ENCODE data around the gene TAAR8. TPM values are rescaled to one million over a fixed set of nuclear protein-coding genes. Genes with fewer than 3 reads are reported as not detected.
A peak's percentile ranks its signal among the peaks of the same experiment; 100 is the strongest.

Gene TAAR8
- total and polyA plus RNA-seq, 2 of the 13 experiments (the other 11 are each of a cell fraction or from before 2014, with no cell fraction given) = 0.07 TPM; not detected in 1

- peaks cover 0 to 11% of the 10 kb centered on the region in 2 experiments; a peak in 3 of 5 replicates for H3K36me3 ChIP-seq (replicated peaks in 1 of 2; ENCODE audit: control insufficient read depth in 1 of 2, insufficient read depth in 2 of 2, low read length in 2 of 2)
- H2AFZ ChIP-seq (ENCODE audit: low read length) = no peak overlapping the region
- H3K4me2 ChIP-seq (ENCODE audit: low read depth, low read length) = no peak overlapping the region
- intact Hi-C loops (cut with micrococcal nuclease; ENCODE audit: unreplicated experiment) (no loop called here), in situ Hi-C loops (cut with HindIII; ENCODE audit: extremely low pct_ligation_motif_present, low pct_unique_long_range_greater_than_20kb) (no loop called here)
- no peaks in the 10 kb centered on the region for H3K9me3 ChIP-seq (ENCODE audit: low read length)
- DNase-seq (ENCODE audit: low spot score) (no peak), ATAC-seq (no peak), FAIRE-seq (no peak)
- ChIA-PET CTCF (ENCODE audit: low intra/inter-chr PET ratio, low total read pairs) (no interaction called here), POLR2A (no interaction called here)
- H3K4me1 ChIP-seq (ENCODE audit: insufficient read depth, low read length) = peaks cover 22% of the 10 kb centered on the region
- no peaks in the 10 kb centered on the region for H3K27me3 ChIP-seq (ENCODE audit: control insufficient read depth in 1 of 2, insufficient read depth in 2 of 2, low read length in 2 of 2)
- TF ChIP-seq RBFOX2 (IDR thresholded peaks at IDR 0.05; ENCODE audit: low read depth, low read length) = 0 out of 2 replicates have a peak, but pooled peaks have one; percentile 15
- TF ChIP-seq TERF1 (CRISPR knock-in tag; IDR thresholded peaks at IDR 0.05) = no peak
- no peak for TF ChIP-seq DBP (CRISPR knock-in tag; IDR thresholded peaks at IDR 0.05; ENCODE audit: not compliant biosample characterization)
- TF ChIP-seq ZNF496 (CRISPR knock-in tag; IDR thresholded peaks at IDR 0.05; ENCODE audit: insufficient replicate concordance) = no peak
- no peak overlapping the region for H3K9ac ChIP-seq (ENCODE audit: insufficient read depth, low read depth, low read length)
- no TSS peak for BruUV-seq (replicated peaks)
- H4K20me1 ChIP-seq (ENCODE audit: insufficient read depth, low read length) = peaks cover 14% of the 10 kb centered on the region
- H3K27ac ChIP-seq (ENCODE audit: extremely low read length, insufficient read depth, low read length) = no peak overlapping the region
- H3K79me2 ChIP-seq (ENCODE audit: insufficient read depth, low read length) = peaks cover 61% of the 10 kb centered on the region
- 96% methylated on average over 5 of the region's 5 CpGs for WGBS (ENCODE audit: low lambda C conversion rate)
- H3K4me3 ChIP-seq (replicated peaks in 1 of 3; ENCODE audit: insufficient read depth in 1 of 3, low read depth in 2 of 3, low read length in 3 of 3) = no peak overlapping the region
These were observed 45.3 kb upstream of the TAAR8 start for GRCh38 chr6:132506869-132507808.

Data from HepG2 (cell line).